ENCODE data around the gene TMEM39B.

DNA sequence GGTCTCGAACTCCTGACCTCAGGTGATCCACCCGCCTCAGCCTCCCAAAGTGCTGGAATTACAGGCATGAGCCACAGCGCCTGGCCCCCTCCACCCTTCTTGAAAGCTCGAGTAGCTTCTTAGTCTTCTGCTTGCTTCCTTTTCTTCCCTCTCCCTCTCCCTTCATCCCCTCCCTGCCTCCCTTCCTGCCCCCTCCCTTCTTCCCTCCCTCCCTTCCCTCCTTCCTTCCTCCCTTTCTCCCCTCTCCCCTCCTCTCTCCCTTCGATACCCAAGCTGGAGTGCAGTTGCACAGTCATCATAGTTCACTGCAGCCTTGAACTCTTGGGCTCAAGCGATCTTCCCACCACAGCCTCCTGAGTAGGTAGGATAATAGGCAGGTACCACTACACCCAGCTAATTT is 47.2 kb upstream of the TMEM39B start:
- TF ChIP-seq, protein P1, sequence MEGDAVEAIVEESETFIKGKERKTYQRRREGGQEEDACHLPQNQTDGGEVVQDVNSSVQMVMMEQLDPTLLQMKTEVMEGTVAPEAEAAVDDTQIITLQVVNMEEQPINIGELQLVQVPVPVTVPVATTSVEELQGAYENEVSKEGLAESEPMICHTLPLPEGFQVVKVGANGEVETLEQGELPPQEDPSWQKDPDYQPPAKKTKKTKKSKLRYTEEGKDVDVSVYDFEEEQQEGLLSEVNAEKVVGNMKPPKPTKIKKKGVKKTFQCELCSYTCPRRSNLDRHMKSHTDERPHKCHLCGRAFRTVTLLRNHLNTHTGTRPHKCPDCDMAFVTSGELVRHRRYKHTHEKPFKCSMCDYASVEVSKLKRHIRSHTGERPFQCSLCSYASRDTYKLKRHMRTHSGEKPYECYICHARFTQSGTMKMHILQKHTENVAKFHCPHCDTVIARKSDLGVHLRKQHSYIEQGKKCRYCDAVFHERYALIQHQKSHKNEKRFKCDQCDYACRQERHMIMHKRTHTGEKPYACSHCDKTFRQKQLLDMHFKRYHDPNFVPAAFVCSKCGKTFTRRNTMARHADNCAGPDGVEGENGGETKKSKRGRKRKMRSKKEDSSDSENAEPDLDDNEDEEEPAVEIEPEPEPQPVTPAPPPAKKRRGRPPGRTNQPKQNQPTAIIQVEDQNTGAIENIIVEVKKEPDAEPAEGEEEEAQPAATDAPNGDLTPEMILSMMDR (IDR thresholded peaks at IDR 0.05), result no peak
- no peak for TF ChIP-seq POLR2A (IDR thresholded peaks at IDR 0.05)
